ENCODE measurements around the gene TMEM238L. TPM values are rescaled to one million over a fixed set of nuclear protein-coding genes. Genes with fewer than 3 reads are reported as not detected.

Gene TMEM238L
- total RNA-seq, 1 experiment from 2014 or later: not detected

DNA sequence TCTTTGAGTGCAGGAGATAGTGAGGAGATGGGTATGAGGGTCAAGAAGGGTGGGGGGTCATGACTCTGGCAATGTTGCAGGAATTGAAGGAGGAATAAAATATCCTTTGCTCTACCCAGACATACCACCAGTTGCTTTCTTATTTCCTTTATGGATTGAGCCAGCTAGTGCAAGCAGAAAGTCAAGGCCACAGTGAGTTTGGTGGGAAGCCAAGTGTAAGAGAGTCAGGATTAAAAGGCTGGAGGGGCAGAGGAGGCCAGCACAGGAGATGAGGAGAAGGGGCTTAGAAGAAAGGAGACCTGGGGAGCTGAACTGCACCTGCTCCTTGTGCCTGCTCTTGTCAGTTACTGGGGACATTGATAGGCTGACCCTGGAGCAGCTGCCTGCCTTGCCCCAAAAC is 17.9 kb upstream of the TMEM238L start:
- Histone ChIP-seq H3K56ac (ENCODE audit: insufficient read length, low read depth, low read length) (no peak overlapping the region), H2BK12ac (ENCODE audit: insufficient read length, low read depth, low read length) (no peak overlapping the region), H4K8ac (replicated peaks; ENCODE audit: insufficient read length, low read depth, low read length) (no peak overlapping the region), H3K4ac (ENCODE audit: low read depth, low read length) (no peak overlapping the region), H3K79me1 (ENCODE audit: insufficient read depth, low read depth, low read length, poor library complexity, severe bottlenecking) (no peaks in the 10 kb centered on the region), H3K18ac (ENCODE audit: insufficient read length, low read depth, low read length) (no peak overlapping the region), H3K23ac (ENCODE audit: insufficient read length, low read depth, low read length) (no peak overlapping the region), H2AFZ (ENCODE audit: low read length) (no peak overlapping the region), H2BK20ac (ENCODE audit: low read depth, low read length, poor library complexity, severe bottlenecking) (no peak overlapping the region), H2BK5ac (ENCODE audit: insufficient read length, low read length) (no peak overlapping the region), H3K14ac (ENCODE audit: insufficient read depth, low read length) (no peak overlapping the region), H3T11ph (ENCODE audit: low read length) (no peak overlapping the region), H3K27ac (ENCODE audit: insufficient read length, low read depth, low read length) (no peak overlapping the region), H3K4me1 (ENCODE audit: insufficient read depth, low read length) (no peaks in the 10 kb centered on the region), H3K79me2 (ENCODE audit: insufficient read depth, low read length) (no peaks in the 10 kb centered on the region), H2BK120ac (ENCODE audit: low read depth, low read length, poor library complexity, severe bottlenecking) (no peak overlapping the region), H3K9me3 (ENCODE audit: control insufficient read depth, low read depth, low read length) (no peaks in the 10 kb centered on the region), H3K9ac (ENCODE audit: extremely low read depth, insufficient read length, low read length) (no peak overlapping the region), H2AK5ac (ENCODE audit: insufficient read length, low read length) (no peak overlapping the region), H3K27me3 (ENCODE audit: insufficient read depth, low read length) (no peaks in the 10 kb centered on the region), H4K5ac (ENCODE audit: insufficient read length, low read depth, low read length) (no peak overlapping the region), H3K23me2 (ENCODE audit: insufficient read length, low read depth, low read length, poor library complexity, severe bottlenecking) (no peaks in the 10 kb centered on the region), H3K4me2 (ENCODE audit: insufficient read depth, insufficient read length, low read length) (no peak overlapping the region), H4K91ac (ENCODE audit: insufficient read length, low read depth, low read length) (no peak overlapping the region), H4K20me1 (ENCODE audit: control insufficient read depth, insufficient read depth, insufficient read length) (no peaks in the 10 kb centered on the region), H2BK15ac (ENCODE audit: low read depth, low read length) (no peak overlapping the region)
- no peak for DNase-seq
- no peaks in the 10 kb centered on the region; the same call in none of the 2 replicates for H3K27me3 Mint-ChIP-seq (ENCODE audit: low read depth)
- H3K4me1 Mint-ChIP-seq: peaks cover 8% of the 10 kb centered on the region in 2 experiments; a peak in 3 of 4 replicates
- no peaks in the 10 kb centered on the region; a peak in 1 of 7 replicates for H3K36me3 Mint-ChIP-seq (ENCODE audit: insufficient read depth in 1 of 3, low read depth in 3 of 3)
- H3K9me3 Mint-ChIP-seq: no peaks in the 10 kb centered on the region
- H3K4me3 Mint-ChIP-seq: no peak overlapping the region
- H3K27ac Mint-ChIP-seq: no peak overlapping the region; a peak in 1 of 7 replicates
- no peak for TF ChIP-seq CTCF (conservative IDR thresholded peaks at IDR 0.05)

Measured in H9 (cell line).